ENCODE results near the gene INTU.
"Not testable (repeated sequence)": the region's sequence is repeated elsewhere in the genome, so short reads cannot be mapped to it uniquely, and the experiment has no call there.

Gene INTU

GRCh38 chr4:127643791-127644190 is 11.0 kb downstream of the INTU start:
- DNase-seq (ENCODE audit: low read depth in 2 of 2), result no peak

- DNase-seq (ENCODE audit: low read depth in 2 of 2), result no peak
Measured at GRCh38 chr4:127648061-127648460, 15.3 kb downstream of the INTU start.

DNA sequence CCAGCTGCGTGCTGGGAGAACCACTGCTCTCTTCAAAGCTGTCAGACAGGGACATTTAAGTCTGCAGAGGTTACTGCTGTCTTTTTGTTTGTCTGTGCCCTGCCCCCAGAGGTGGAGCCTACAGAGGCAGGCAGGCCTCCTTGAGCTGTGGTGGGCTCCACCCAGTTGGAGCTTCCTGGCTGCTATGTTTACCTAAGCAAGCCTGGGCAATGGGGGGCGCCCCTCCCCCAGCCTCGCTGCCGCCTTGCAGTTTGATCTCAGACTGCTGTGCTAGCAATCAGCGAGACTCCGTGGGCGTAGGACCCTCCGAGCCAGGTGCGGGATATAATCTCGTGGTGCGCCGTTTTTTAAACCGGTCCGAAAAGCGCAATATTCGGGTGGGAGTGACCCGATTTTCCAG is 22.8 kb downstream of the INTU start:
- not testable (repeated sequence) for DNase-seq (ENCODE audit: low read depth in 2 of 2)

- DNase-seq (ENCODE audit: low read depth in 2 of 2), result no peak
Measured at GRCh38 chr4:127656047-127656680, 23.4 kb downstream of the INTU start.

- DNase-seq (ENCODE audit: low read depth in 2 of 2), result no peak
Measured at GRCh38 chr4:127660284-127660885, 27.6 kb downstream of the INTU start.

- no peak for DNase-seq (ENCODE audit: low read depth in 2 of 2)
Measured at GRCh38 chr4:127667116-127667515, 34.4 kb downstream of the INTU start.

DNA sequence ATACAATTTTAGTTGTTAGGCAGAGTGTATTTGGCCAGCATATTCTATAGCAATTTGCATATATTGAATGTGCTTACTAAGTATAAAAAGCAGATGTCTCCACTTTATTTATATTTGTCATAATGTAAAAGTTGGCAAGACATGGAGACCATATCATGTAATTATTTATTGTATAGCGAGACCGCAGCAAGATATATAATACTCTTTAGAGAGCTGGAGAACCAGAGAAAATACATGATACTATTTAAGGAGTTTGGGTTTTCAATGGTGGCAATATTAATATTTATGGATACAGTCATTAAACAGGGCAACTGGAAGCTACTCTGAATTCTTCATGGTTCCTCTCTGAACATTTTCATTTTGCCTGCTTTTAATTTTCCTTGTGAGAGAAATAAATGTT is 35.0 kb downstream of the INTU start:
- no peak for DNase-seq (ENCODE audit: low read depth in 2 of 2)

DNA sequence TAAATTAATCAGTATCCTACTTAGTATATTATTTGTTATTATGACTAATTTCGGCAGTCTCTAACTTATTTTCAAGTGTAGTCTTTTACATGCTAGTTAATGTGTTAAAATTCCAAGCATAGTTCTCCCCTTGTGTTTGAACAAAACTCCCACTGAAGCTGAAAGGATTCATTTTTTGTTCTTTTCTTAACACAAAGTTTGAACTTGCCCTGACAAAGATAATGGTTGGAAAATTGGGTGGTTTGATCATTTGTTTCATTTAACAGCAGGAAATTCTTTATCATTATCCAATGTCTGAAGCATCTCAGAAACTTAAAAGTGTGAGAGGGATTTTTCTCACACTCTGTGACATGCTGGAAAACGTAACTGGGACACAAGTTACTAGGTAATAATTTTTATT is 36.0 kb downstream of the INTU start:
- DNase-seq (ENCODE audit: low read depth in 2 of 2), result no peak

DNA sequence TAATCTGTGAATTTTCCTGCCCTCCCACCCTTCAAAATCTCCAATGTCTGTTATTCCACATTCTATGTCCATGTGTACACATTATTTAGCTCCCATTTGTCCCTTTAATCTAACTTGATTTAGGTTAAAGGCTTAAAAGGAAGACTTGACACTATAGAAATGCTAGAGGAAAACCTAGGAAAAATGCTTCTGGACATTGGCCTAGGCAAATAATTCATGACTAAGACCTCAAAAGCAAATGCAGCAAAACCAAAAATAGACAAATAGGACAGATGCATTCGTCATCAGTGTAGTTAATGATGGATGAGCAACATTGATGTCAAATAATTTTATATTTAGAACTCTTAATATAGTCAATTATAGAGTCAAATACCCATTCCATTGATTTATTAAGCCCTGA is 36.9 kb downstream of the INTU start:
- DNase-seq (ENCODE audit: low read depth in 2 of 2), result no peak

DNA sequence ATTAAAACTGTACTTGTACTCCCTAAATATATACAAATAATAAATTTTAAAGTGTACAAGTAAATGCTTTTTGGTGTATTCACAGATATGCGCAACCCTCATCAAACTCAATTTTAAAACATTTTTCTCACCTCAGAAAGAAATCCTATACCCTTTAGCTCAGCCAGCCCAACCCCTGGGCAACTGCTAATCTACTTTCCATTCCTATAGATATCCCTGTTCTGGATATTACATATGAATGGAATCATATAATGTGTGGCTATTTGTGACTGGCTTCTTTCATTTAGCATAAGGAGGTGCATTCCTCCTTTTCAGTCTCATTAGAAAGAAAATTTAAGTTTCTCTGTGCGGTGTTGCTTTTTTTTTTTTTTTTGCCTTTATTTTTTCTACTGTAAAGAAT is 39.4 kb downstream of the INTU start:
- DNase-seq (ENCODE audit: low read depth in 2 of 2), result no peak

DNA sequence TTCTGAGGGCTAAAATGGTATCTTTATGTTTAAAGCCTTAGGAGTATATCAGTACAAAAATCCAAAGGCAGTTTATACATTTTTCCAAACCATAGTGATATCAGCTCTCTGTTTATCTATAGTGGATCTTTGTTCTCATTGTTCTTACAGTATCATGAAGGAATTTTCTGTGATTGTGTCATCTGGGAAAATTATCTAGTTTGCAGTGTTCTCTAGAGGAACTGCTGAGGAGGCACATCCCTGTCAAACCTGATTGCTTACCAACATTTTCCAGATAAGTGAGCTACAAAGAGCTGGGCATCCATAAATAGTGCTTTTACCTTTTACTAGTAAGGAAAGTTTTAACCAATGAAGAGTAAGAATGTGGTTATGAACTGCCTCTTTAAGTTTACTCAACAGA is 52.5 kb downstream of the INTU start:
- no peak for DNase-seq (ENCODE audit: low read depth in 2 of 2)

DNA sequence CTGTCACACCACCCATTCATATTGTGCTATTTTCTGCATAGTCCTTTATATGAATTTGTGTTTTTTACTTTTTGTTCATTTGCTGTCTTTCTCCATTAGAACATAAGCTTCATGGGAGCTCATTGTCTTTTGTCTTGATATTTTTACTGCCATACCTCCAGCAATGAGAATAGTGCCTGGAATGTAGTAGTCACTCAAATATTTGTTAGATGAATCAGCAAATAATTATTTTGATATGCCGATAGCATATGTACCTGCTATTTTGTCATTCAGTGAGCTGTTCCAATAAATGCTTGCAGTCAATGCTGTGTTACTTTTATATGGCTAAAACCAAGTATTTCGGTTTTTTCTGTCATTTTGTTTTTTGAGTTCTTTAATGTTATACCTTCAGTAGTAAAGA is 53.9 kb downstream of the INTU start:
- no peak for DNase-seq (ENCODE audit: low read depth in 2 of 2)

DNA sequence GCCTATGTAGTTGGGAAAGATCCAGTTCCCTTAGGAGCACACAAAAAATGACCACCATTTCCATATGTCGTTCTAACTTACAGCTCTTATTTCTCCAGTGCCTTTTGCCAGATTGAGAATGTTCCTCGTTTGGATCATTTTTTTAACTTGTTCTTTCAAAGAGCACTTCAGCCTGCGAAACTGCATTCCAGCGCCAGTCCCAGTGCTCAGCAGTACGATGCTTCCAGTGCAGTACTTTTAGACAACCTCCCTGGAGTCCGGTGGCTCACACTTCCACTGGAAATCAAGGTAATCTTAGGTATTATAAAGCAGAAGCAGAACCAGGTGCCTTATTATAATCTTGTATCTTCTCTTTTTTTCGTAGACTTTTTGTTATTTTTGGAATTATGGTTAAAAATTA is 54.8 kb downstream of the INTU start:
- no peak for DNase-seq (ENCODE audit: low read depth in 2 of 2)

DNA sequence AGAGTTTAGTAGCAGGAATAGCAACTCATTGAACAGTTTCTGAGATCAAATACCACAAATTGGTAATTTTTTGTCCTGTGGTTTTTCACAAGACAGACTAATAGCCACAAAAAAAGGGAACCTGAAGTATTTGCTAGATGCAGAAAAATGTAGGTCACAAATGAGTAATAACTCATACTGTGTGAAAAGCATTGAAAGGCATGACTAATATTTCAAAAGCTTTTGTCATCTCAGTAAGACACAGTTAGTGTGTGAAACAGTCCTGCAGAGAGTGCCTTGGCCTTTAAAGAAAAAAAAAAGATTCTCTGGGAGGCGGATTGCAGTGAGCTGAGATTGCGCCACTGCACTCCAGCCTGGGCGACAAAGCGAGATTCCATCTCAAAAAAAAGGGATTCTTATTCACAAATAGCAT is 66.0 kb downstream of the INTU start:
- no peak for DNase-seq (ENCODE audit: low read depth in 2 of 2)

- no peak for DNase-seq (ENCODE audit: low read depth in 2 of 2)
Measured at GRCh38 chr4:127708985-127709384, 76.2 kb downstream of the INTU start.

DNA sequence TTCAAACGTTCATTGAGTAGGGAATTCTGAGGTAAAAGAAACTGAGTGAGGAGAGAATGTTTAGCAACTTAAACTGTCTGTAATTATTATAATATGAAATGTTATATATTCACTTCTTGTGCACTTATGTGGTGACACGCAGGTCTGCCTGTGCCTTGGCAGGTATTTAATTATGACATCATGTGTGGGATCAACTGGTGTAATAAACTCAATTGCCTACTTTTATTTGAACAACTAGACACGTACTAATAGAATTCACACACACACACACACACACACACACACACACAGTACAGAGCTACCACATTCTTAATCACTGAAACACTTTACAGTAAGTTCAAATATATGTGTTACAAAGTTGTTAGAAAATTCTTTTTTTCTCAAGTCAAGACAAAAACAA is 76.7 kb downstream of the INTU start:
- DNase-seq (ENCODE audit: low read depth in 2 of 2), result no peak

- no peak for DNase-seq (ENCODE audit: low read depth in 2 of 2)
Measured at GRCh38 chr4:127730142-127730913, 97.6 kb downstream of the INTU start, which contains the start of gene SLC25A31. TSS of gene SLC25A31 (plus strand) at chr4:127730400. CDS start at chr4:127730546, 146 bp downstream.

GRCh38 chr4:127731406-127731805 is 98.6 kb downstream of the INTU start:
- DNase-seq (ENCODE audit: low read depth in 2 of 2), result no peak

GRCh38 chr4:127732623-127733328 is 100.0 kb downstream of the INTU start:
- DNase-seq (ENCODE audit: low read depth in 2 of 2), result no peak

DNA sequence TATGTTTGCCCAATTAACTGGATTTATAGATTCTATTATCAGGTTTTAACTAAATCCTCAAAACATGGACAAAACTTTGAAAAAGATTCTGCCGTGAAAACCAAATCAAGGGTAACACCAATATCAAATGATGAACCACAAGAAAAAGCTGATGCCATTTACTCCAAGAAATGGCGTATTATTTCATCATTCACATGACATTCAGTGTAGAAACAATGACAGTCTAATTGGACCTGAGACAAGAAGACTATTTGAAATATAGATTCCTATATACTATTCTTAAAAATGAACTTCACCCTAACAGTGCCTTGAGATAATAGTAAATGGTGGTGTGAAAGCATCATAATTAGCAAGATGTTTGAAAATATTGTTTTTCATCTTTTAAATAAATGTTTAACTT is 102.2 kb downstream of the INTU start:
- DNase-seq (ENCODE audit: low read depth in 2 of 2), result no peak

GRCh38 chr4:127737295-127737694 is 104.5 kb downstream of the INTU start:
- DNase-seq (ENCODE audit: low read depth in 2 of 2), result no peak

DNA sequence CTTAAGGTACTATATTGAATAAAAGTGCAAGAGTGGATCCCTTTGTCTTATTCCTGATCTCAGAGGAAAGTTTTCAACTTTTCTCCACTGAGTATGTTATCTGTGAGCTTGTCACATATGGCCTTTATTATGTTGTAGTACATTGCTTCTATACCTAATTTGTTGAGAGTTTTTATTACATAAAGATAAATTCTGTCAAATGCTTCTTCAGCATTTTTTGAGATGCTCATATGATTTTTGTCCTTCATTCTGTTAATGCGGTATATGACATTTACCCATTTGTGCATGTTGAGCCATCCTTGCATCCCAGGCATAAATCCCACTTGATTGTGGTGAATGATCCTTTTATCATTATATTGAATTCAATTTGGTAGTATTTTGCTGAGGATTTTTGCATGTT is 108.5 kb downstream of the INTU start:
- no peak for DNase-seq (ENCODE audit: low read depth in 2 of 2)
